ENCODE results near the gene CCT5. TPM values are rescaled to one million over a fixed set of nuclear protein-coding genes. Genes with fewer than 3 reads are reported as not detected.

Gene CCT5
- polyA plus RNA-seq, 1 donor (not counting 4 experiments of a cell fraction or from before 2014, with no cell fraction given), result 558 TPM

DNA sequence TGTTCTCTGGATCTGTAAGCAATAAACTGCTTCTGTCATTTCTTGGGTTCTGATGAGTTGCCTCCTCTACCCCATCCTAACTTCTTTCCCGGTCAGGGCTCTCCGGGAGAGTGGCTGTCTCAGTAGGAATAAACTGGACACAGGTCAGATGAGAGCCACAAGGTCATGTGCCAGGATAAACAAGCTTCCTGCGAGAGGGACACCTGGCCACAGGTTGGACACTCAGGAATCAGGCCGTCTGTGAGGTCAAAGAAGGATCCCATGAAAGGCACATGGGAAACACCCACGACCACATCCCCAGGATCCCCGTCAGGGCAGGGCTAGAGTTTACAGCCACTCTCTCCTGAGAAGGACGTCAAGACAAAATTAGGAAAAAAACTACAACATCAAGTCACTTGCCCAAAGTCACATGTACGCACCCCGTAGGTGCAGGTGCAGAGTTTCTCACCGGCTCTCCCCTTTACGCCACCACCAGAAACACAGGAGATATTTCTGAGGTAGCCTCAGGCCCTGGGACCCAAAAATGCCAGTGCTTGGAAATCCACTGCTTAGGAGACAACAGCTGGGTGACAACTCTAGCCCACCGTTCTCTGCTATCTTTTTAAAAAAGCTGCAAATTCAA lies 28.7 kb downstream of the CCT5 start:
- Histone ChIP-seq H4K20me1 (ENCODE audit: control insufficient read depth, extremely low read depth, insufficient read depth, low read length) (no peaks in the 10 kb centered on the region), H3K36me3 (ENCODE audit: control insufficient read depth in 2 of 2, extremely low read depth in 1 of 2, insufficient read depth in 2 of 2, low read length in 2 of 2) (no peaks in the 10 kb centered on the region), H3K4me3 (ENCODE audit: control insufficient read depth in 2 of 3, extremely low read depth in 1 of 3, insufficient read depth in 2 of 3, low read depth in 1 of 3, low read length in 3 of 3) (no peak overlapping the region), H2AFZ (ENCODE audit: control insufficient read depth, low read length) (no peak overlapping the region), H3K27me3 (ENCODE audit: control insufficient read depth, extremely low read depth, insufficient read depth, low read length) (no peaks in the 10 kb centered on the region), H3K9me3 (ENCODE audit: control insufficient read depth, low read depth, low read length) (no peaks in the 10 kb centered on the region), H3K9ac (ENCODE audit: control insufficient read depth, extremely low read depth, insufficient read depth, low read length) (no peak overlapping the region), H3K9me1 (ENCODE audit: control insufficient read depth, extremely low read depth, insufficient read depth, low read length) (no peaks in the 10 kb centered on the region), H3K27ac (ENCODE audit: control insufficient read depth, insufficient read depth, low read length) (no peak overlapping the region), H3K79me2 (ENCODE audit: control insufficient read depth, insufficient read depth, low read length) (no peaks in the 10 kb centered on the region), H3K4me1 (ENCODE audit: control insufficient read depth, extremely low read depth, insufficient read depth, low read length) (no peaks in the 10 kb centered on the region), H3K4me2 (ENCODE audit: control insufficient read depth, extremely low read depth, insufficient read depth, low read depth, low read length) (no peak overlapping the region)
- DNase-seq (ENCODE audit: low read depth, low spot score), result no peak
- TF ChIP-seq, protein P1, sequence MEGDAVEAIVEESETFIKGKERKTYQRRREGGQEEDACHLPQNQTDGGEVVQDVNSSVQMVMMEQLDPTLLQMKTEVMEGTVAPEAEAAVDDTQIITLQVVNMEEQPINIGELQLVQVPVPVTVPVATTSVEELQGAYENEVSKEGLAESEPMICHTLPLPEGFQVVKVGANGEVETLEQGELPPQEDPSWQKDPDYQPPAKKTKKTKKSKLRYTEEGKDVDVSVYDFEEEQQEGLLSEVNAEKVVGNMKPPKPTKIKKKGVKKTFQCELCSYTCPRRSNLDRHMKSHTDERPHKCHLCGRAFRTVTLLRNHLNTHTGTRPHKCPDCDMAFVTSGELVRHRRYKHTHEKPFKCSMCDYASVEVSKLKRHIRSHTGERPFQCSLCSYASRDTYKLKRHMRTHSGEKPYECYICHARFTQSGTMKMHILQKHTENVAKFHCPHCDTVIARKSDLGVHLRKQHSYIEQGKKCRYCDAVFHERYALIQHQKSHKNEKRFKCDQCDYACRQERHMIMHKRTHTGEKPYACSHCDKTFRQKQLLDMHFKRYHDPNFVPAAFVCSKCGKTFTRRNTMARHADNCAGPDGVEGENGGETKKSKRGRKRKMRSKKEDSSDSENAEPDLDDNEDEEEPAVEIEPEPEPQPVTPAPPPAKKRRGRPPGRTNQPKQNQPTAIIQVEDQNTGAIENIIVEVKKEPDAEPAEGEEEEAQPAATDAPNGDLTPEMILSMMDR (optimal IDR thresholded peaks at IDR 0.05 in 1 of 3, IDR thresholded peaks at IDR 0.05 in 1 of 3, conservative IDR thresholded peaks at IDR 0.05 in 1 of 3; ENCODE audit: extremely low read depth in 1 of 3, insufficient read depth in 2 of 3, low read length in 3 of 3), result no peak
- no peak for TF ChIP-seq EZH2 (IDR thresholded peaks at IDR 0.05; ENCODE audit: low read length)
- dilution Hi-C loops (cut with MboI; ENCODE audit: extremely low pct_ligation_motif_present, low sequenced_read_pairs), result no loop called here
- no peak for FAIRE-seq

DNA sequence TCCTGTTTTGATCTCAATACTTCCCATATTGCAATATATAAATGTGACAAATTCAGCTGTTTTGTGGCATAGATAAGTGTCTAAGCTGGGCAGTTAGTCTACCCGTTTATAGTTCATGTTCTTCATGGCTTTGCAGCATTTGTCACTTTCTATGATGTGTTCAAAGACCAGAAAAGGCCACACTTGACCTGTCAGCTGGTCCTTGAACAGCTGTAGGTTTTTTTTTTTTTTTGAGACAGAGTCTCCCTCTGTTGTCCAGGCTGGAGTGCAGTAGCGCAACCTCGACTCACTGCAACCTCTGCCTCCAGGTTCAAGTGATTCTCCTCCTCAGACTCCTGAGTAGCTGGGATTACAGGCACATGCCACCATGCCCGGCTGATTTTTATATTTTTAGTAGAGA lies 29.2 kb downstream of the CCT5 start:
- H3K27ac ChIP-seq (ENCODE audit: control insufficient read depth, insufficient read depth, low read length), result no peak overlapping the region
- no peak for DNase-seq (ENCODE audit: low read depth, low spot score)
- no peak overlapping the region for H3K4me2 ChIP-seq (ENCODE audit: control insufficient read depth, extremely low read depth, insufficient read depth, low read depth, low read length)
- no peak overlapping the region for H2AFZ ChIP-seq (ENCODE audit: control insufficient read depth, low read length)
- no peak overlapping the region for H3K9ac ChIP-seq (ENCODE audit: control insufficient read depth, extremely low read depth, insufficient read depth, low read length)
- TF ChIP-seq, protein P1 (optimal IDR thresholded peaks at IDR 0.05 in 1 of 3, IDR thresholded peaks at IDR 0.05 in 1 of 3, conservative IDR thresholded peaks at IDR 0.05 in 1 of 3; ENCODE audit: extremely low read depth in 1 of 3, insufficient read depth in 2 of 3, low read length in 3 of 3), result no peak
- TF ChIP-seq EZH2 (IDR thresholded peaks at IDR 0.05; ENCODE audit: low read length), result no peak
- no peaks in the 10 kb centered on the region for H3K9me1 ChIP-seq (ENCODE audit: control insufficient read depth, extremely low read depth, insufficient read depth, low read length)
- H4K20me1 ChIP-seq (ENCODE audit: control insufficient read depth, extremely low read depth, insufficient read depth, low read length), result no peaks in the 10 kb centered on the region
- H3K9me3 ChIP-seq (ENCODE audit: control insufficient read depth, low read depth, low read length), result no peaks in the 10 kb centered on the region
- no peak for FAIRE-seq
- H3K36me3 ChIP-seq (ENCODE audit: control insufficient read depth in 2 of 2, extremely low read depth in 1 of 2, insufficient read depth in 2 of 2, low read length in 2 of 2), result no peaks in the 10 kb centered on the region
- no peaks in the 10 kb centered on the region for H3K79me2 ChIP-seq (ENCODE audit: control insufficient read depth, insufficient read depth, low read length)
- no peaks in the 10 kb centered on the region for H3K27me3 ChIP-seq (ENCODE audit: control insufficient read depth, extremely low read depth, insufficient read depth, low read length)
- no peaks in the 10 kb centered on the region for H3K4me1 ChIP-seq (ENCODE audit: control insufficient read depth, extremely low read depth, insufficient read depth, low read length)
- H3K4me3 ChIP-seq (ENCODE audit: control insufficient read depth in 2 of 3, extremely low read depth in 1 of 3, insufficient read depth in 2 of 3, low read depth in 1 of 3, low read length in 3 of 3), result no peak overlapping the region
- dilution Hi-C loops (cut with MboI; ENCODE audit: extremely low pct_ligation_motif_present, low sequenced_read_pairs), result no loop called here

Data from keratinocyte (primary cell).